ENCODE results near the gene BEGAIN. TPM values are rescaled to one million over a fixed set of nuclear protein-coding genes. Genes with fewer than 3 reads are reported as not detected.
A peak's percentile ranks its signal among the peaks of the same experiment; 100 is the strongest.

The BEGAIN gene
- total RNA-seq, 1 donor from 2014 or later: 1.6 TPM

GRCh38 chr14:100573002-100573756 lies 14.0 kb downstream of the BEGAIN start:
- Mint-ChIP-seq H3K27me3 (ENCODE audit: unreplicated experiment) (peaks cover 6% of the 10 kb centered on the region), H3K4me1 (ENCODE audit: unreplicated experiment) (peaks cover 3% of the 10 kb centered on the region), H3K27ac (ENCODE audit: unreplicated experiment) (no peak overlapping the region), H3K9me3 (ENCODE audit: unreplicated experiment) (no peaks in the 10 kb centered on the region), H3K4me3 (ENCODE audit: unreplicated experiment) (no peak overlapping the region), H3K36me3 (ENCODE audit: low read depth, unreplicated experiment) (no peaks in the 10 kb centered on the region)
- no peak for TF ChIP-seq CTCF (IDR thresholded peaks at IDR 0.05; ENCODE audit: unreplicated experiment)
- no peak for DNase-seq (ENCODE audit: low spot score)

- no peak overlapping the region for H3K4me3 Mint-ChIP-seq (ENCODE audit: unreplicated experiment)
- H3K9me3 Mint-ChIP-seq (ENCODE audit: unreplicated experiment): no peaks in the 10 kb centered on the region
- no peak for DNase-seq (ENCODE audit: low spot score)
- peaks cover 6% of the 10 kb centered on the region for H3K27me3 Mint-ChIP-seq (ENCODE audit: unreplicated experiment)
- H3K36me3 Mint-ChIP-seq (ENCODE audit: low read depth, unreplicated experiment): no peaks in the 10 kb centered on the region
- no peak for TF ChIP-seq CTCF (IDR thresholded peaks at IDR 0.05; ENCODE audit: unreplicated experiment)
- H3K27ac Mint-ChIP-seq (ENCODE audit: unreplicated experiment): no peak overlapping the region
- peaks cover 3% of the 10 kb centered on the region for H3K4me1 Mint-ChIP-seq (ENCODE audit: unreplicated experiment)
Observed at GRCh38 chr14:100572543-100572942, 14.7 kb downstream of the BEGAIN start.

GRCh38 chr14:100571837-100572236 lies 15.4 kb downstream of the BEGAIN start:
- H3K36me3 Mint-ChIP-seq (ENCODE audit: low read depth, unreplicated experiment): no peaks in the 10 kb centered on the region
- peaks cover 6% of the 10 kb centered on the region for H3K27me3 Mint-ChIP-seq (ENCODE audit: unreplicated experiment)
- H3K9me3 Mint-ChIP-seq (ENCODE audit: unreplicated experiment): no peaks in the 10 kb centered on the region
- TF ChIP-seq CTCF (IDR thresholded peaks at IDR 0.05; ENCODE audit: unreplicated experiment): no peak
- H3K4me1 Mint-ChIP-seq (ENCODE audit: unreplicated experiment): peaks cover 3% of the 10 kb centered on the region
- no peak overlapping the region for H3K4me3 Mint-ChIP-seq (ENCODE audit: unreplicated experiment)
- no peak overlapping the region for H3K27ac Mint-ChIP-seq (ENCODE audit: unreplicated experiment)
- no peak for DNase-seq (ENCODE audit: low spot score)

GRCh38 chr14:100570726-100571454 lies 16.3 kb downstream of the BEGAIN start:
- H3K27me3 Mint-ChIP-seq (ENCODE audit: unreplicated experiment): peaks cover 10% of the 10 kb centered on the region
- H3K27ac Mint-ChIP-seq (ENCODE audit: unreplicated experiment): no peak overlapping the region
- no peaks in the 10 kb centered on the region for H3K36me3 Mint-ChIP-seq (ENCODE audit: low read depth, unreplicated experiment)
- no peak for TF ChIP-seq CTCF (IDR thresholded peaks at IDR 0.05; ENCODE audit: unreplicated experiment)
- no peak for DNase-seq (ENCODE audit: low spot score)
- no peak overlapping the region for H3K4me3 Mint-ChIP-seq (ENCODE audit: unreplicated experiment)
- H3K9me3 Mint-ChIP-seq (ENCODE audit: unreplicated experiment): no peaks in the 10 kb centered on the region
- peaks cover 3% of the 10 kb centered on the region for H3K4me1 Mint-ChIP-seq (ENCODE audit: unreplicated experiment)

- no peak overlapping the region for H3K27ac Mint-ChIP-seq (ENCODE audit: unreplicated experiment)
- peak overlapping the region; percentile 79 for H3K4me3 Mint-ChIP-seq (ENCODE audit: unreplicated experiment)
- no peak for TF ChIP-seq CTCF (IDR thresholded peaks at IDR 0.05; ENCODE audit: unreplicated experiment)
- peaks cover 10% of the 10 kb centered on the region for H3K27me3 Mint-ChIP-seq (ENCODE audit: unreplicated experiment)
- H3K9me3 Mint-ChIP-seq (ENCODE audit: unreplicated experiment): no peaks in the 10 kb centered on the region
- DNase-seq (ENCODE audit: low spot score): no peak
- H3K36me3 Mint-ChIP-seq (ENCODE audit: low read depth, unreplicated experiment): no peaks in the 10 kb centered on the region
- peaks cover 3% of the 10 kb centered on the region for H3K4me1 Mint-ChIP-seq (ENCODE audit: unreplicated experiment)
Observed at GRCh38 chr14:100569734-100570286, 17.4 kb downstream of the BEGAIN start.
